HEK293 (cell line): ENCODE measurements around the gene HS3ST4.

ENCODE experiments used
- CTCF ChIA-PET: fragments of 350-600 bp; formaldehyde crosslinking; extraction: SDS; loops from one replicate; lab custom pipeline; 2021; ENCODE audit warnings: antibody characterized with exemption; lab: Yijun Ruan, JAX
- POLR2A ChIA-PET: fragments of 300-600 bp; formaldehyde crosslinking; extraction: SDS; loops from one replicate; lab custom pipeline; 2020; ENCODE audit warnings: antibody characterized with exemption, inconsistent platforms; lab: Yijun Ruan, JAX
- H3K27ac ChIP-seq: fragments of 200-500 bp; sonication (Bioruptor generic); 2 replicates; pipeline ENCODE4 v1.5.1; 2014; ENCODE audit warnings: low read depth, low read length, control low read depth, inconsistent platforms; ENCODE audit errors: extremely low read depth
- H3K36me3 ChIP-seq, 2 experiments: fragments of 200-500 bp in 1 of 2; sonication (Bioruptor generic) in 1 of 2; 1 replicate in 1 of 2; 2 replicates in 1 of 2; pipeline ENCODE4 v1.5.1; 2014 to 2017; ENCODE audit warnings: inconsistent platforms in 2 of 2, low read length in 2 of 2; ENCODE audit not compliant: control insufficient read depth in 2 of 2, insufficient read depth in 1 of 2
- H3K4me1 ChIP-seq: fragments of 200-500 bp; sonication (Bioruptor generic); 2 replicates; pipeline ENCODE4 v1.5.1; 2014; ENCODE audit warnings: mild to moderate bottlenecking, low read length, inconsistent platforms; ENCODE audit not compliant: control insufficient read depth, insufficient read depth
- H3K4me3 ChIP-seq: 2 replicates; pipeline ENCODE4 v1.5.1; 2011; ENCODE audit warnings: low read depth, mild to moderate bottlenecking, control low read depth, low read length, moderate library complexity
- H3K9me3 ChIP-seq: fragments of 200-500 bp; sonication (Bioruptor generic); 2 replicates; pipeline ENCODE4 v1.5.1; 2014; ENCODE audit warnings: low read depth, low read length, inconsistent platforms; ENCODE audit not compliant: control insufficient read depth, insufficient read depth
- HOXD13 ChIP-seq: sonication (generic); formaldehyde crosslinking; IDR thresholded peaks from 2 replicates; pipeline ENCODE4 v1.8.0; 2022; ENCODE audit warnings: missing genetic modification reagents, borderline replicate concordance
- PRDM2 ChIP-seq: fragments of 450-650 bp; formaldehyde crosslinking; IDR thresholded peaks from 2 replicates; pipeline ENCODE4 v1.5.1; 2016; ENCODE audit warnings: missing biosample characterization, missing genetic modification characterization, borderline replicate concordance
- ZBTB10 ChIP-seq: fragments of 450-650 bp; formaldehyde crosslinking; IDR thresholded peaks from 2 replicates; pipeline ENCODE4 v1.5.1; 2016; ENCODE audit warnings: missing biosample characterization, missing genetic modification characterization
- ZBTB8A ChIP-seq: fragments of 450-650 bp; formaldehyde crosslinking; IDR thresholded peaks from 2 replicates; pipeline ENCODE4 v1.5.1; 2016; ENCODE audit warnings: missing biosample characterization, missing genetic modification characterization
- ZNF132 ChIP-seq: fragments of 450-650 bp; formaldehyde crosslinking; IDR thresholded peaks from 2 replicates; pipeline ENCODE4 v1.5.1; 2017; ENCODE audit warnings: missing biosample characterization, missing genetic modification characterization, borderline replicate concordance
- ZNF133 ChIP-seq: fragments of 450-650 bp; formaldehyde crosslinking; IDR thresholded peaks from 2 replicates; pipeline ENCODE4 v1.5.1; 2016; ENCODE audit warnings: missing biosample characterization, missing genetic modification characterization
- ZNF211 ChIP-seq: fragments of 450-650 bp; formaldehyde crosslinking; IDR thresholded peaks from 2 replicates; pipeline ENCODE4 v1.5.1; 2016; ENCODE audit warnings: low read depth, missing biosample characterization, missing genetic modification characterization
- ZNF280C ChIP-seq: fragments of 450-650 bp; formaldehyde crosslinking; IDR thresholded peaks from 2 replicates; pipeline ENCODE4 v1.5.1; 2016; ENCODE audit warnings: missing biosample characterization, missing genetic modification characterization
- ZNF366 ChIP-seq: fragments of 450-650 bp; formaldehyde crosslinking; conservative IDR thresholded peaks from 2 replicates; pipeline ENCODE4 v1.5.1; 2016; ENCODE audit warnings: missing biosample characterization, missing genetic modification characterization
- ZNF394 ChIP-seq: fragments of 450-650 bp; formaldehyde crosslinking; IDR thresholded peaks from 2 replicates; pipeline ENCODE4 v1.5.1; 2016; ENCODE audit warnings: missing biosample characterization, missing genetic modification characterization, mild to moderate bottlenecking, moderate library complexity, borderline replicate concordance
- ZNF398 ChIP-seq: fragments of 450-650 bp; formaldehyde crosslinking; IDR thresholded peaks from 2 replicates; pipeline ENCODE4 v1.5.1; 2017; ENCODE audit warnings: missing biosample characterization, missing genetic modification characterization
- ZNF521 ChIP-seq: fragments of 450-650 bp; formaldehyde crosslinking; IDR thresholded peaks from 2 replicates; pipeline ENCODE4 v1.5.1; 2017; ENCODE audit warnings: missing biosample characterization, mild to moderate bottlenecking, missing genetic modification characterization
- ZNF558 ChIP-seq: fragments of 450-650 bp; formaldehyde crosslinking; IDR thresholded peaks from 2 replicates; pipeline ENCODE4 v1.5.1; 2016; ENCODE audit warnings: missing biosample characterization, missing genetic modification characterization
- ZNF561 ChIP-seq: fragments of 450-650 bp; IDR thresholded peaks from 2 replicates; pipeline ENCODE4 v1.5.1; 2018; ENCODE audit warnings: missing biosample characterization, missing genetic modification characterization, borderline replicate concordance
- ZNF707 ChIP-seq: fragments of 450-650 bp; formaldehyde crosslinking; IDR thresholded peaks from 2 replicates; pipeline ENCODE4 v1.5.1; 2016; ENCODE audit warnings: missing biosample characterization, missing genetic modification characterization
- ZSCAN30 ChIP-seq: fragments of 450-650 bp; IDR thresholded peaks from 2 replicates; pipeline ENCODE4 v1.5.1; 2018; ENCODE audit warnings: missing biosample characterization, mild to moderate bottlenecking, missing genetic modification characterization, moderate library complexity

The HS3ST4 gene

GRCh38 chr16:26070302-26071100 is 378.7 kb downstream of the HS3ST4 start (continued):
- TF ChIP-seq ZNF280C (tag by site-specific recombination) (no peak), ZNF133 (tag by site-specific recombination) (no peak), ZNF366 (tag by site-specific recombination) (no peak)
- TF ChIP-seq, all 188 proteins: peak for 0

- H3K4me1 ChIP-seq = no peaks in the 10 kb centered on the region
- H3K27ac ChIP-seq = no peak overlapping the region
- no peak for TF ChIP-seq ZNF211 (tag by site-specific recombination)
- no peak for TF ChIP-seq ZBTB8A (tag by site-specific recombination)
- no peak for TF ChIP-seq ZNF521
- TF ChIP-seq ZNF561 (tag by site-specific recombination) = no peak
- TF ChIP-seq PRDM2 = no peak
- no peak for TF ChIP-seq ZNF132
- TF ChIP-seq HOXD13 = no peak
- TF ChIP-seq ZNF558 (tag by site-specific recombination) = no peak
- TF ChIP-seq ZNF398 = no peak
- no peak for TF ChIP-seq ZSCAN30 (tag by site-specific recombination)
- TF ChIP-seq ZBTB10 (tag by site-specific recombination) = no peak
- TF ChIP-seq ZNF394 = no peak
- TF ChIP-seq ZNF707 (tag by site-specific recombination) = no peak
- H3K9me3 ChIP-seq = no peaks in the 10 kb centered on the region
- H3K36me3 ChIP-seq = no peaks in the 10 kb centered on the region
- POLR2A ChIA-PET = no interaction called here
- CTCF ChIA-PET = no interaction called here
- no peak overlapping the region for H3K4me3 ChIP-seq
These were observed 379.5 kb downstream of the HS3ST4 start for GRCh38 chr16:26071101-26071866.
